GM12891 (cell line): ENCODE data around the gene CCSER1.

Source experiments
- PAX5 ChIP-seq: IDR thresholded peaks from 2 replicates; pipeline ENCODE4 v1.6.1; 2011; ENCODE audit warnings: low read length, moderate library complexity, mild to moderate bottlenecking; ENCODE audit not compliant: insufficient read depth, severe bottlenecking
- POLR2A ChIP-seq: IDR thresholded peaks from 2 replicates; pipeline ENCODE4 v1.6.1; 2011; ENCODE audit warnings: low read depth, low read length, control low read depth
- POLR2AphosphoS5 ChIP-seq: IDR thresholded peaks from 2 replicates; pipeline ENCODE4 v1.6.1; 2011; ENCODE audit warnings: low read depth, low read length, control low read depth
- SPI1 ChIP-seq: IDR thresholded peaks from 2 replicates; pipeline ENCODE4 v1.6.1; 2011; ENCODE audit warnings: low read depth, low read length, control low read depth
- TAF1 ChIP-seq: IDR thresholded peaks from 2 replicates; pipeline ENCODE4 v1.6.1; 2011; ENCODE audit warnings: low read depth, low read length, control low read depth

GRCh38 chr4:91170768-91171167 lies 1043.6 kb downstream of the CCSER1 start:
- TF ChIP-seq POLR2A (no peak), PAX5 (no peak), TAF1 (no peak), SPI1 (no peak), POLR2AphosphoS5 (no peak)
